ENCODE results near the gene VPS16.

- TF ChIP-seq CTCF (conservative IDR thresholded peaks at IDR 0.05; ENCODE audit: low read length) (no peak), EZH2phosphoT487 (IDR thresholded peaks at IDR 0.05; ENCODE audit: borderline replicate concordance, low read depth, low read length) (no peak)
Measured at GRCh38 chr20:2812189-2812588, 28.4 kb upstream of the VPS16 start.
